HG03097 (cell line): ENCODE data around the gene ZFYVE26.
"Not testable (repeated sequence)": the region's sequence is repeated elsewhere in the genome, so short reads cannot be mapped to it uniquely, and the experiment has no call there.

Experiments
- ATAC-seq: cut with Tn5 transposase; IDR thresholded peaks from one replicate; pipeline ENCODE4 v1.9.1; 2021; ENCODE audit not compliant: unreplicated experiment, low FRiP score

The ZFYVE26 gene

DNA sequence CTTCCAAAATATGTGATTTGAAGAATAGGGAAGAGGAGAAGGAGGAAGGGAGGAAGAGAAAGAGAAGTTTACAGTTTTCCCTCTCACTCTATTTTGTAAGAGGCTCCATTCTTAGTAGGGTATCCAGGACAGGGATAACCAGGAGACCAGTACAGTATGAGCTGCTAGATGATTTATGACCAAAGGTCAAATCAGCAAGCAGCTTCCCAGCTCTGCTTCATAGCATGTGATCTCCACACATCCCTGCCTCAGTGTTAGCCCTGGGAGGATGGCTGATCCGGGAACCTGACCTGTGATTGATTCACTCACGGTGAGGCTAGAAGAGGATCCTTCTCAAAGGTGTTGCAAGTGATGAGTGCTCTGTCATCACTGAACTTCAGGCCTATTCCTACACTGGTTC lies 98.1 kb downstream of the ZFYVE26 start:
- ATAC-seq, result no peak

DNA sequence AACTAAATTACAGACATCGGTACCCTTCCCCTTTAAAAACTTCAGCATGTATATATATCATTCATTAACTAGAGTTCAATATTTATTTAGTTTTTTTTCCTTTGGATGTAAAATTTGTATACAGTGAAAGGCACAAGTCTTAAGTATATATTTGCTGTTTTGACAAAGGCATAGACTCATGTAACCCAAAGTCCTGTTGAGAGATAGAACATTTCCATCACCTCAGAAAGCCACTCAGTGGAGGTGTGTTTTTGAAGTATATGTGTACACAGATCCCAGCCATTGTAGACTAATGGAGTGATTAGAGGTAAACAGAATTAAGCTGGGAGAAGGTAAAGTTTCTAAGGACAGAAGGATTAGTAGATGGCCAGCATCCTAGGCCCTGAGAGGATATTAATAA lies 99.3 kb downstream of the ZFYVE26 start:
- ATAC-seq, result no peak

DNA sequence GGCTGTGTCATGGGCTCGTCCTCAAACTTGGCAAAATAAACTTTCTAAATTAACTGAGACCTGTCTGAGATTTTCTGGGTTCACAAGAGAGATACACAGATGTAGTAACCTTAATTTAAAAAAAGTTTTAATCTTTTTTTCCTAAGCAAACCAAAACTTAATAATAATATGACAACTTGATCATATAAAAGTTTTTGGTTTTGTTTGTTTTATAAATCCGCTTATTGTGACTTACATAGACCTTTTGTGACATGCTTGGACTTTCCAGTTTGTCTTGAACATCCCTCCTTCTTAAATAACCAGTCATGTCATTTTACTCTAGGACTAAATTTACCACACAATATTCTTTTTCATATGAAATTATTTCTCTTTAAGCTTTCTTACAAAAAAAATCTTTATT lies 106.2 kb downstream of the ZFYVE26 start:
- ATAC-seq, result no peak

DNA sequence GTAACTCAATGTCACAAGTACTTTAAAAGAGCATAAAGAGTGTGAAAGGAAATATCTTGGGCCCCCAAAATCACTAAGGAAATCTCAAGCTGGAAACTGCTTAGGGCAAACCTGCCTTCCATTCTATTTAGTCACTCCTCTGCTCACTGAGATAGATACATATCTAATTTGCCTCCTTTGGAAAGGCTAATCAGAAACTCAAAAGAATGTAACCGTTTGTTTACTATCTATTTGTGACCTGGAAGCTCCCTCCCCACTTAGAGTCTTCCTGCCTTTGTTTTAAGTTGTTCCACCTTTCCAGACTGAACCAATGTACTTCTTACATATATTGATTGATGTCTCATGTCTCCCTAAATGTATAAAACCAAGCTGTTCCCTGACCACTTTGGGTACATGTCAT lies 106.6 kb downstream of the ZFYVE26 start:
- not testable (repeated sequence) for ATAC-seq

DNA sequence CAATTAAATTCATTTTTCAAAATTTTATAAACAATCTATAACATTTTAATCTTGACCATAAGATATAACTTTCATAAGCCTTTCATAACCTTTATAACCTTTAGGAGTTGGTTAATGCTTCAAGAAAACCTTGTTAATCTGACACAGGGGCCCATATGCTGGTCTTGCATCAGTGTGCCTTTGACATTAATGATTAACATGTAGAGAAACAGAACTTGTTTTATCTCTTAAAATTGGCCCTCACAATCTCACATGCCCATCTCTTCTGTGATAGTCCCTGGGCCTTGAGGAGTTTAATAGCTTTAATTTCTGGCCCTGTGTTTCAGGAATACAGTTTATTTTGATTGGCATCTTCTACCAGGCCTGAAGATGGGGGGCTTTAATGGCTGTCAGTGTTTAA lies 107.0 kb downstream of the ZFYVE26 start:
- ATAC-seq, result not testable (repeated sequence)

DNA sequence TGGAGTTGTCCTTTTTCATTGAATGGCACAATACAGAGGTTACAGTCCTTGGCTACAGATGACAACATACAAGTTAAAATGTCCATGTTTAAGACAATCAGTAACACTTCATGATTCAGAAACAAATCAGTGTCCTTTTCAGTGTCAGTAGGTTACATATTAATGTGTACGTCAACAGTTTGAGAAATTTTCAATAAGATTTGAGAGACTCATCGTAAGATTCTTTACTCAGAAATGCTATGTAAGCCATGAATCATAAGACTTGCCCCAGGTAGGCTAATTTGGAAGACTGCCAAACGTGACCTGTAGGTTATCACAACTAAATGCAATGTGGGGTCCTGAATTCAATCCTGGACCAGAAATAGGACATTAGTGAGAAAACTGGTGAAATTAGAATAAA lies 111.2 kb downstream of the ZFYVE26 start:
- ATAC-seq, result no peak

DNA sequence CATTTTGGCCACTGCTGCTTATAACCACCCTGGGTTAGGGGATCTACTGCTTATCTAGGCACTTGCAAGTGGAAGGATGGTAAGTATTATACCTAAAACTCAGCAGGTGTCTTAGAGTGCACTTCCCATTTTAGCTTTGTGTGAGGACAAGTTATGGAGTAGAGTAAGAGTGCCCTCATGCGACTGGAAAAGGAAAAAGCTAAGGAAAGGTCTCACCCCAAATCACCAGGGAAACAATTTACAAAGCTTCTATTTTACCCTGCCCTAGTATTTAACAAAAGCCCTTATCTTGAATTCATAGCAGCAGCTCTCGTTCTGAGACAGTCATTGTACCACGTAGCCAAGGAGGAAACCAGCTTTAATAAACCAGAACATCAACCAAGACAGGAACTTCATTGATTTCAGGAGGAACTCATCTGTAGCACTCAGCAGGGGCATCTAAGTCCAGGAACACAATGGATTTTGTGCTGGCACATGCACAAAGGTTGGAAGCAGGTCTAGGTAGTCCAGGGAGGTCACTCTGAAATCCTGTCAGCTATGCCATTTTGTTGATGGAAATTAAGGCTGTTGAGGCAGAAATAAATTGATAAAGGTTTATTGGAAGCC lies 111.8 kb downstream of the ZFYVE26 start:
- ATAC-seq, result no peak

DNA sequence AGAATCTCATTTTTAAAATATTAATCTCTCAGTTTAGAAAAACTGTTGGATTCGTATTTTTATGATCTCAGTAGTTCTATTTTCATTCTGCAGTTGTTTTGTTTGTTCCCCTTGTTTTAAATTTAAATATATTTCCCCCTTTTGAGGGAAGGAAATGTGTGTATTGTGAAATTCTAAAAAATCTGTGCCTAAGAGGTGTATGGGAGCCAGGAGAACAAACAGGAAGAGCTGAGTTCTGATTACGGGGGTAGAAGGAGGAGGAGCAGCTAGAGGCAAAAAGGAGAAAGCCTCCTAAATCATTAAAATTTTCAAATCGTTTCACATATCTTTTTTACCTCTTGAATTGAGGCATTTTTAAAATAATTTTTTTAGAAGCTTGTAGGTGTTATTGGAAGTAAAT lies 112.4 kb downstream of the ZFYVE26 start:
- no peak for ATAC-seq

DNA sequence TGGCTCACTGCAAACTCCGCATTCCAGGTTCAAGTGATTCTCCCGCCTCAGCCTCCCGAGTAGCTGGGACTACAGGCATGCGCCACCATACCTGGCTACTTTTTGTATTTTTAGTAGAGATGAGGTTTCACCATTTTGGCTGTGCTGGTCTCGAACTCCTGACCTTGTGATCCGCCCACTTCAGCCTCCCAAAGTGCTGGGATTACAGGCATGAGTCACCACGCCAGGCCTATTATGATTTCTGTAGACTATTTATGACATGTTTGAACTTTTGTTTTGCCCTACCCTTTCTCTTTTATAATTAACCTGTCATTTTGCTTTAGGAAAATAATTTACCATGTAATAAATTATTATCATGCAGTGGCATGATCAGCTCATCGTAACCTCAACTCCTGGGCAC lies 114.9 kb downstream of the ZFYVE26 start, which contains the start of gene RDH12:
TSS of gene RDH12 (plus strand) at position 395 of the 400 bp plus-strand sequence. CDS start 20,757 bp downstream, outside the sequence.
- not testable (repeated sequence) for ATAC-seq

DNA sequence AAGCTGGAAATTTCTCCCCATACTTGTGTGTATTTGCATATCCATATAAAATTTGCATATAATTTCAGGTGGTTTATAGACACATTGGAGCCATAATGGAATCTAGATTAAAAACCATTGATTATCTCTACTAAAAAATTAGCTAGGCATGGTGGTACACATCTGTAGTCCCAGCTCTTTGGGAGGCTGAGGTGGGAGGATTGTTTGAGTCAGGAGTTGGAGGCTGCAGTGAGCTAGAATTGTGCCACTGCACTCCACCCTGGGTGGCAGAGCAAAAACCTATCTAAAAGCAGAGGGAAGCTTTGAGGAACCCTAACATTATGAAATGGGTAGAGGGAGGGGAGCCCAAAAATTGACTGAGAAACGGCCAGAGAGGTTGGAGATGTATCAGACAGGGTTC lies 118.2 kb downstream of the ZFYVE26 start:
- ATAC-seq, result no peak

DNA sequence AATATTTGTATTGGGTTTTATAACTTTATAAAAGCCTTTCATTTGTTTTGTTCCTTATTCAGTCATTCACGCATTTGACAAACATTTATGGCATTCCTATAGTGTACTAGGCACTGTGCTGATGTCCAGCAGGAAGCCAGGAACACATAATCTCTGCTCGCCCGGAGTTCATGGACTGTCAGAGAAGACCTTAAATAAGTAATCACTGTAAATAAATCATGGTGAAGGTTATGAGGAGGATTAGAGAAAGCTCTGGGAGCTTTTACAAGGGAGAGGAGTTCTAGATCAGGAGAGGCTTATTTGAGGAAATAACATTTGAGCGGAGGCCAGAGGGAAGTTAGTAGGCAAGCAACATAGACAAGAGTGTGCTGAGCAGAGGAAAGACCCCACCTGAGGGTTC lies 119.4 kb downstream of the ZFYVE26 start:
- no peak for ATAC-seq
